ENCODE measurements around the gene CEP192.

Gene CEP192

DNA sequence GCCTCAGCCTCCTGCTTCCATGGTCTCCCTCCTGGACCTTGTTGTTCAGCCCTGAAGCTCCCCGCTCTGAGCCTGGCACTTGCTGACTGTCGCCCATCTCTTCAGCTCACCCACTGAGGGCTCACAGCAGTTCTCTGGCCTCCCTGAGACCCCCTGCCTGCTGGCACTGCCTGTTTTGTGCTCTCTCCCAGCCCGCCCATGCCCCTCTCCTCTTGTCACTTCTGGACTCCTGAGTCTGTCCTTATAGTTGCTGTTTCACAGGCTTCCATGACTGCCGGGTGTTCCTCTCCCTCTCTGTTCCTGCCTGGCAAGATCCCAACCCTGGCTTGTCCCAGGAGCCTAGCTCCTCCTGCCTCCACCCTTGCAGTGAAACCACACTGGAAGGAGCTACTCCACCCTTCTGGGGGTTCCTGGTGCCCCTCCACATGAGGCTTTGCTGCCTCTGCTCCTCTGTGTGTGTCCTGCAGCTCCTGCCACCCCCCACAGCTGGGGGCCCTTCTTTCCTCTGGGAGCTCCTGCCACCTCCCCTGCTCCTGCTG lies 110.6 kb downstream of the CEP192 start:
- no peak for DNase-seq

DNA sequence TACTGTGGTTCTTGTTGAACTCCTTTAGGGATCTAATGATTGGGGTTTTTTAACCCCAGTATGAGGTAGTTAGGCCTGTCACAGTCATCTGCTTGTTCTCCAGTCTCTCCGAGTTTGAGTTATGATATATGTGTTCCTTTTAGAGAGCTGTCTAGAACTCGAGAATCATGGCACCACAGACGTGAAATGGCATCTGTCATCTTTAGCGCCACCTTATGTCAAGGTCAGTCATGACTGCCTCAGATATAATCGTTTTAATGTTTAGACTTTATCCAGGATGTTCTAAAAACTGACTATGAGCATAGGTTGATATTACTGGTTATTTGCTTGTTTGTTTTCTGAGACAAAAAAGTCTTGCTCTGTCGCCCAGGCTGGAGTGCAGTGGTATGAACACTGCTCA lies 112.2 kb downstream of the CEP192 start:
- DNase-seq, result no peak

DNA sequence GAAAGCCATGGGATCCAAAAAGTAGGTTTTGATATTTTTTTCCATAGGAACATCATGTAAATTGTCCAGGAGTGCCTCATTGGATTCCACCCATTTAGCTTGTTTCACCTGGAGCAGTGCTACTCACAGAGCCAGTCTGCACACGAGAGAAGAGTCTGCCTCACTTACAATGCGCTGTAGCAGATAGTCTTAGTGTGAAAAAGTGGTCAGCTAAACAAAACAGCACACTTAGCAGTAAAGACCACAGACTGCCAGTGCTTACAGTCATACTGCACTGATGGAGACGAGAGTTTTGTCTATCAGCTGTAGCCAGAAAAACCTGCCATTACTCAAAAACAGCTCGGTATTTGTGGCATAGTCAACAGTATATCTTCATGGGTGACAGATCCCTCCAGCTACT lies 113.9 kb downstream of the CEP192 start:
- no peak for DNase-seq

DNA sequence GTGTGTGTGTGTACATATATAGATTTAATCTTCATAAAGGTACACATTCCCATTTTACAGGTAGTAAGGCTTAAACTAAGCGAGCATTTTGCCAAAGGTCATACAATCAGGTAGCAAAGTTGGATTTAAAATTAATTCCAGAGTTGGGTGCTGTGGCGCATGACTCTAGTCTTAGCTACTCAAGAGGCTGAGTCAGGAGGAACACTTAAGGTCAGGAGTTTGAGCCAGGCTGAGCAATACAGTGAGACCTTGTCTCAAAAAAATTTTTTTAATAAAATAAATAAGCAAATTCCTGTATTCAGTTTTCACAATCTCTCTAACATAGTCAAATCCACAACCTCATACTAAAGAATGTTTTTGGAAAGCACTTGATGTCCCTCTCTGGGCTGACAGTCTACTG lies 115.9 kb downstream of the CEP192 start:
- no peak for DNase-seq

DNA sequence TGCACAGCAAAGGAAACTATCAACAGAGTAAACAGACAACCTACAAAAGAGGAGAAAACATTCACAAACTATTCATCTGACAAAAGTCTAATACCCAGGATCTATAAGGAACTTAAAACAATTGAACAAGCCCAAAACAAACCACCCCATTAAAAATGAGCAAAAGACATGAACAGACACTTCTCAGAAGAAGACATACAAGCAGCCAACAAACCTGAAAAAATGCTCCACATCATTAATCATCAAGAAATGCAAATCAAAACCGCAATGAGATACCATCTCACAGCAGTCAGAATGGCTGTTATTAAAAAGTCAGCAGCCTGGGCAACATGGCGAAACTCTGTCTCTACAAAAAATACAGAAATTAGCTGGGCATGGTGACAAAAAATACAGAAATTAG lies 117.2 kb downstream of the CEP192 start:
- no peak for DNase-seq

DNA sequence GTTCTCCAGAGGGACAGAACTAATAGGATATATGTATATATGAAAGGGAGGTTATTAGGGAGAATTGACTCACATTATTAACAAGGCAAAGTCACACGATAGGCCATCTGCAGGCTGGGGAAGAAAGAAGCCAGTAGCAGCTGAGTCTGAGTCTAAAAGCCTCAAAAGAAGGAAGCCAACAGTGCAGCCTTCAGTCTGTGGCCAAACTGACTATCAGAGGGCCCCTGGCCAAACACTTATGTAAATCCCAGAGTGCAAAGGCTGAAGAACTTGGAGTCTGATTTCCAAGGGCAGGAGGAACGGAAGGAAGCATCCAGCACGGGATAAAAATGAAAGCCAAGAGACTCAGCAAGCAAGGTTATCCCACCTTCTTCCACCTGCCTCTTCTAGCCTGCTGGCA lies 119.4 kb downstream of the CEP192 start:
- DNase-seq, result no peak

DNA sequence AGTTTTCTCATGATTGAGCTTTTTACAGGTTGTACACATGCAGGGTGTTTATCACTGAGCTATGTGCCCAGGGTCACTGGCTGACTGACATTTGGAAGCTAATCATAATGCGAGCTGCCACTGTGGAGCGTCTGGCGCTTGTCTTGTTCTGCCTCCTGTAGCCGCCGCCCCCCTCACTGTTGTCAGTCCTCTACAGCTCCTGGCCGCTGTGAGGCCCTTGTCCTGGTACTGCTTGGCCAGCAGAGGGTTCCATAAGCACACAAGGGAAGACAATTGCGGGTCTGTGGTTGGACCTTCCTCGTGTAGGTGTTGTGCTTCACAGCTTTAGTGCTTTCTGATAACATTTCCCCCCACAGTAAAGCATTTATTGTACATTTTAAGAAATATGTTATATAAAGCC lies 121.8 kb downstream of the CEP192 start:
- DNase-seq, result peak; percentile 14

DNA sequence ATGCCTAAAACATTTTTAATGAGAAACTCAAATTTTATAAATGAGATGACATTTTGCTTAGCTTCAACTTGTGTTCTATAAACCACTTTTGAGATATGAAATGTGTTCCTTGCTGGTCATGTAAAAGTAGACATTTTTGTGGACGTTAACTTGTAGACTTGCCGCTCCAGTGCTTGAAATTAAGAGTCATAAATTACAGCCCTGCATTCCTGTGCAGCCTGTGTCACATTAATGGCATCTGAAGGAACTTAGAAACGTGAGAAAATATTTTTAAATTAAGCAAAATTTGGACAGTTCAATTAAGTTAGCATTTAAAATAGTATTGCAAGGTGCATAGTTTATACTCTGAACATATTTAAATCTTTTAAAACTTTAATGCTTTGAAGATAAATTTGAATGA lies 129.1 kb downstream of the CEP192 start:
- DNase-seq, result no peak

DNA sequence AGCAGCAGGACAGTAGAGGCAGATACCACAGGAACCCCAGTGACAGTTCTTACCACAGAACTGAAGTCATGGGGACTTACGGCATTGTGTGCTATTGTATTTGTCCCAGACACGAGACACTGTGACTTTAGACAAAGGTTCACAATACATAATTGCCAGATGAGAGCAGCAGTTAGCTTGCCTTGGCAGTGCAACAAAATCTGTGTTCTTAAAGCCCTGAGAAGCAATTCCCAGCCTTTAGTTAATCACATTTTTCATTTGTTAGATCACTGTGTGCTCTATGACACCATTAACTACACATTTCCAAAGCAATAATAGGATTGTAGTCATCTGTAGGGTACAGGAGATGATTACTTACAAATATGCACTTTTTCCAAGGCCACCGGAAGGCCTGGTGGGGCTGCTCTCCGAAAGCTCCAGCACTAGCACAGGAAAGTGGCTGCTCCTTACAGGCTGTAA lies 129.8 kb downstream of the CEP192 start:
- no peak for DNase-seq

DNA sequence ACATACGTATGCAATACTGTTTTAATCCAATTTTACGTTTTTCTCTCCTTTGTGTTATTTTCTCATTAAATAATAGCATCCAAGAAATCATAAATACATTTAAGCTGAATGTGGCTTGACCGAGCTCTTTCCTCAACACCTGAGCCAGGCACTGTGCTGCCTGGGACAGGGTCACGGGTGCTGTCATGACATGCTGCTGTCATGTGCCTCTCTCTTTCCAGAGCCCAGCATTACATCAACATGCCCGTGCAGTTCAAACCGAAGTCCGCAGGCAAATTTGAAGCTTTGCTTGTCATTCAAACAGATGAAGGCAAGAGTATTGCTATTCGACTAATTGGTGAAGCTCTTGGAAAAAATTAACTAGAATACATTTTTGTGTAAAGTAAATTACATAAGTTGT lies 133.2 kb downstream of the CEP192 start:
- no peak for DNase-seq

DNA sequence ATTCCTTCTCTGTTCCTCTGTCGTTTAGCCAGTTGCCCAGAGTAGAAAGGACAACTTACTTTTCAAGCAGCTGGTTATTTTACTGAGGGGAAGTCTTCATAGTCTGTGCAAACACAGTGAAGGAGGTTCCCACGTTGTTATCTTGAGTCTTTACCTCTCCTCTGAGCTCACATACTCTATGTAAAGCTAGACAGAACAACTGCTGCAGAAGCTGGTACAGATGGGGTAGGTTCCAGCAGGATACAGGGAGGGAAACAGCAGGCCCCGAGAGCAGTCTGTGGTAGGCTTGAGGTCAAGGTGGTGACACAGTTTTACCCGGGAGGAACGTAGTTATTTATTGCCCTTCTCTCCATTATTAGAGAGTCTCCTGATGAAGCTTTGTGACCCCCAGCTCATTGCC lies 134.0 kb downstream of the CEP192 start:
- DNase-seq, result no peak

DNA sequence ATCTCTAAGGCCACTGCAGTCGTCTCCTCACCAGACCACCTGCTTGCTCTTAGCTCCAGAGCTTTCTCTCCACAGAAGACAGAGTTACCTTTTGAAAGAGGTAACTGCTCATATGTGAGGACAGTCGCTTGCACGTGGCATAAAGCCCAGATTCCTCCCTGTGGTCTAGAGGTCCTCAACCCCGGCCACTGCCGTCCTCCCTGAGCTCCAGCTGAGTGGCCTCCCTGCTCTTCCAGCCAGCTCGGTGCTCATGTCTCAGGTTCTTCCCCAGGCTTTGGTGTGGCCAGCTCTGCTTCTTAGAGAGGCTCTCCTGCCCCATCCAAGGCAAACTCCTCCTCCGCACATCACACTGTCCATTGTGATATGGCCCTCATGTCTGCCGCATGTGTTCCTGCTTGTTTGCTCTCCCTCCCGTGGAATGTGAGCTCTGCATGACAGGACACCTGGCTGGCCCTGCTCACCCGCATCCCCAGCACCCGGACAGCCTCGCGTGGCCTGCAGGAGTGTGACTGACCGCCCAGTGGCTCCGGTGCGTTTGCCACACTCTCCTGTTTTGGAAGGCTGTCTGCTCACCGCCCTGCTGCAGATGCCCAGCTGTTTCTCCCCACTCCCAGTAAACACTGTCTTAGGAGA lies 135.9 kb downstream of the CEP192 start:
- DNase-seq, result no peak

DNA sequence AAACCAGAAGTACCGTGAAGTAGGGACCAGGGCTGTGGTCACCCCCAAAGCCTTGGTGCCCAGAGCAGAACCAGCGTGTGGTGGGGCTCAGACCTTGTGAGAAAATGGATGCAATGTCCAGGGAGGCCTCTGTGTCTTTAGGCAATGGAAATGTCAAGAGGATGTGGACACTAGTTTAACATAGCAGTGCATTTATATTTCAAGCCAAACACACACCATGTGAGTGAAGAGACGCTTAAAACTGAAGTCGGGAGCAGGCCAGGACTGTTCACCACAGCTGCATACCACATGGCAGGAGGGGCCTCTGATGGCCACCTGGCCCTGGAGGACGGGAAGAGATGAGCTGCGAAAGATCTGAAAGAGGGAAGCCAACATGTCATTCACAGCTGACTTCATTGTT lies 140.1 kb downstream of the CEP192 start:
- no peak for DNase-seq

DNA sequence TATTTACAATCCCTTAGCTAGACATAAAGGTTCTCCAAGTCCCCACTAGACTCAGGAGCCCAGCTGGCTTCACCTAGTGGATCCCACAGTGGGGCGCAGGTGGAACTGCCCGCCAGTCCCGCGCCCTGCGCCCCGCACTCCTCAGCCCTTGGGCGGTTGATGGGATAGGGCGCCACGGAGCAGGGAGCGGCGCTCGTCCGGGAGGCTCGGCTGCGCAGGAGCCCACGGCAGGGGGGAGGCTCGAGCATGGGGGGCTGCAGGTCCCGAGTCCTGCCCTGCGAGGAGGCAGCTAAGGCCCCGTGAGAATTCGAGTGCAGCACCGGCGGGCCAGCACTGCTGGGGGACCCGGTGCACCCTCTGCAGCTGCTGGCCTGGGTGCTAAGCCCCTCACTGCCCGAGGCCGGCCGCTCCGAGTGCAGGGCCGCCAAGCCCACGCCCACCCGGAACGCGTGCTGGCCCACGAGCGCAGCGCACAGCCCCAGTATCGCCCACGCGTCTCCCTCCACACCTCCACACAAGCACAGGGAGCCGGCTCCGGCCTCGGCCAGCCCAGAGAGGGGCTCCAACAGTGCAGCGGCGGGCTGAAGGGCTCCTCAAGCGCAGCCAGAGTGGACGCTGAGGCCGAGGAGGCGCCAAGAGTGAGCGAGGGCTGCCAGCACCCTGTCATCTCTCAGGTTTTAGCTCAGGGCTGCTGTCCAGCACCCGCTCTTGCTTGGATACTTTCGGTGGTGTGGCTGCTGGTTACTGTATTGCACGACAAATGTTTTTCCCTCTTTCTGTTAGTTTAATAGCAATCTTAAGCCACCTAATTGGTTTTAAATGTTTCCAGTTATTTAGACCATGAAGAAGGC lies 143.6 kb downstream of the CEP192 start:
- DNase-seq, result no peak

DNA sequence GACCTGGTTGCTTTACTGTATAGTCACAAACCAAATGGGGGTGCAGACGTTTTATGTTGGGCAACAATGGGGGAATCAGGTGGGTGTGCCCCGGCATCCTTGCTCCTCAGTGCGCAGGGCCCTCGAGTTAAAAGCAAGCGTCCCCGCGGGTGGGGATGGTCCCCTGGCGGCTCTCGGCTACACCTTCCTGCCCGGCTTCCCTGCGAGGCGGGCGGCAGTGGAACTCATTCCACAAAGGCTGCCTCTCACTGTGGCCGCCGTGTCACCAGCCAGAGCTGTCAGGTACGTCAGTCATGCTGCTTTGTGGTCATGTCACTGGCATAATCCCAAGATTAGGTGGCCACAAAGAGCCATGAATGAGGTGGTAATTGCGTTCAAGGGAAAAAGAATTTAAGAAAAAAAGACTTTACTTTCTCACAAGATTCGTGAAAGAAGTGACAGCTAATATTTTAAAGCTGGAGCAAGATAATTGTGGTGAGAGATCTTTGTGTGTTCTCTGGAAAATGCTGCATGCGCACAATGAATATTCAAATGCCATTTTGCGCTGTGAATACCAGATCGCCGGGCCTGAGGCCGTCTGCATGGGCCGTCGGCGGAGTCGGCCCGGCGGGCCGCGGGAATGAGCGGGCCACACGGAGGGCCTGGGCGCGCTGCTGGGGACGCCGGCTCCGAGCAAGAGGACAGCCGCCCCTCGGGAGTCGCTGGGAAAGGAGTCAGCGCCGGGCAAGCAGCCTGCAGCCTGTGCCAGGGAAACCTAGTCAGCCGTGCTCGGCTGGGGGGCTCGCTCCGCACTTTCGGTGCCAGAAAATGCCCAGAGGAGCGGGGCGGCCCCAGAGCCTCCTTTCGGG lies 145.1 kb downstream of the CEP192 start:
- DNase-seq, result peak; percentile 34

DNA sequence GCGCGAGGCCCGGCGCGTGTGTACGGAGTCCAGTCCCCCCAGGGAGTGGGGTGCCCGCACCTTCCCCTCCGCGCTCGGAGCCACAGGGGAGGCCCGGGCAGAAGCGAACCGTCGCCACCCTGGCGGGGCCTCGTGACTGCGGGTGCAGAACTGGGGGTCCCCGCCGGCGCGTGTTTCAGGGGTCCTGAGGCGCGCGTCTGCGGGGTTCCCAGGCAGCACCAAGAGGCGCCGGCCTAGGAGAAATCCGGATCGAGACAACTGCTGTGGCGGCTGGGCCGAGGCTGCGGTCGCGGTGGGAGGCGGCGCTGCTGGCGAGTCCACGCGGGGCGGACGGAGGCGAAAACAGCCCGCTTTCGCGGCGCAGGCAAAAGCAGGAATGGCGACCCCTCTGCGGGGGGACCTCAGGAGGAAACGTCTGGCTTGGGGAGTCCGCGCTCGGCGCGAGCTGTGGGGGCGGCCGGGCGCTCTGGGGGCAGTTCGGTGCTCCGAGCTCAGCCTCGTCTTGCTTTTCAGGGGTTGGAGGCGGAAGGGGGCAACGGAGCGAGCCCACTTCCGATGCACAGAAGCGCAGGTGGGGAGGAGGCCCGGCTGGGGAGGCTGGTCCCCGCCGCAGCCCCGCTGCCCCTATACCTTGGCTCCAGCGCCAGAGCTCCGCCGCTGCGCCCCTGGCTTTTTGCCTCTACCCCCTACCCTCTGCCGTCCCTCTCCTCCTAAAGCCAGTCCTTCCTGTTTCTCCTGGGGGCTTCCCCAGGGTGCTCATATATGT lies 145.9 kb downstream of the CEP192 start:
- DNase-seq, result peak; percentile 38

DNA sequence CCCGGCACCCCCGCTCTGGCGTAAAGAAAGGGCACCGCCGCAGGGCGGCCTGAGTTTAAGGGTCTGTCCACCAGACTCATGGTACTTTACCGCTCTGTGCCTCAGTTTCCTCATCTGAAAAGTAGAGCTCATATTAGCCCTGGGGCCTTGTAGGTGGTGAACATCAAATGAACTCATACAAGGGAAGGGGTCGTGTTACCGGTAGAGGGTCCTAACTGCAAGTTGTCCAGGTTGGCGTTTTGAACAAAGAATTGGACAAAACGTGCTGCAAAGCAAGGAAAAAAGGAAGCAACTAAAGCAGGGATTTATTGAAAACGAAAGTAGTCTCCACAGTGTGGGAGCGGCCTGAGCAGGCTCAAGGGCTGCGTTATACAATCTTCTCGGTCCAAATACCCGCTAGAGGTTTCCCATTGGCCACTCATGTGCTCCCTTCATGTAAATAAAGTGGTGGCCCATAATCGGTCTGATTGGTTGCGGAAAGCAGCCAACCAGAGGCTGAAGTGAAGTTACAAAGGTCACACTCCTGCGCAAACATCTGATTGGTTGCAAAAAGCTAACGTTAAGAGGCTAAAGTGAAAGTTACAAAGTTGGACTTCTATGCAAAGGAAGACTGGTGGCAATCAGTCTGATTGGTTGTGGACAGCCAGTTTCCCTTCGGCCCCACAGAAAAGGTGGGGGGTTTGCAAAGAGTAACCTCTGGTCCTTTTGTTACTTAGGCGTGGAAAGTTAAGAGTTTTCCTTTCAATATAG lies 146.7 kb downstream of the CEP192 start:
- peak; percentile 92 for DNase-seq

DNA sequence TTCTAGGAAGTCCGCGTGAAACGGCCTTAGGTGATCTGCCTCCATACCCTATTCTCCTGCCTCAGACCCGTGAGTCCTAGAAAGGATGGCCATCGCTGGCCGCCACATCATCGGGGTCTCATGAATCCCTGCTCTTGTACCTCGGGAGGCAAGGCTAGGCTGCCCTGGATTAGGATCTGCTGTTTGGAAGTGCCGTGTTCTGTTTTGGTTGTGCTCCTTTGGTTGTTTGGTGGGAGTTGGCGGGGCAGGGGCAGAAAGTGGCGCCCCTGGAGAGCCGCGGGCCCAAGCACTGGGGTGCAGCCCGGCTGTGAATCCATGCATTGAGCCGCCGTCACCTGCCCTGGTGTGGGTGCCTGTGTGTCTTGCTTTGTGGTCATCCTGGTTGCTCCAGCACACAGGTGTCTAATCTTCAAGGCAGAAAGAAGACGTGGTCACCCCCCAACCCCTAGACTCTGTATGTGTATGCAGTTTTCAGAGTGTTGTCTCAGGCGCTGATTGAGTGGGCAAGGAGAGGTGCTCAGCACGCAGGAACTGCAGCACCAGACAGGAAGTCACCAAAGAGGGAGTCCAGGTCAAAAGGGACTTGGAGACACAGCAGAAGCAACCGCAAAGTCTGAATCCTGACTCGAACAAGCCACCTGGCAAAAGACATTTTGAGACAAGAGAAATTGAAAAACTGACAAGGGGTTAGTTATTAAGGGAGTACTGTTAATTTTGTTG lies 147.4 kb downstream of the CEP192 start:
- DNase-seq, result no peak

DNA sequence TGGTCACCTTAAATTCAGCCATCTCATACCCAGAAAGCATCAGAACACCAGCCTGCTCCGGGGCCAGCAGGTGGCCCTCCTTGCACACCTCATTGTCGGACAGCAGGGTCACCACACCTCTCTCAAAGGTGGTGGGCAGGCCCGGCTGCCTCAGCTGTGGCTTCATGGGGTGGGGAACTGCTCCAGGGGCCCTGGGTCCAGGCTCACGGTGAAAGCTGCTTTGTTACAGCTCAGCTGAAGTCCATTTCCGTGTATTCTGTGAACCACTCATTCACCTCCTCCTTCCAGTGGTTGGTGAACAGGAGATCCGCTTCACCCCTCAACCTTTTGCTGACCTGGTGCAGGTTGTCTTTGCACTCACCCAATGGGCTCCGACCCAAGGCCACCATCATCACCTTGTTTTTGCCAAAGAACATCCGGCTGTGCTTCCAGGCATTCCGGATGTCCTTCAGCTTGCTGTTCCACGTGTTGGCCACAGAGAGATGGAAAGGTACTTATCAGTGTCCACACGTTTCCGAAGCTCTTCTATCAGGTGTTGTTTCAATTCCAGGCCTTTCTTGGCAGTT lies 148.8 kb downstream of the CEP192 start:
- DNase-seq, result no peak

DNA sequence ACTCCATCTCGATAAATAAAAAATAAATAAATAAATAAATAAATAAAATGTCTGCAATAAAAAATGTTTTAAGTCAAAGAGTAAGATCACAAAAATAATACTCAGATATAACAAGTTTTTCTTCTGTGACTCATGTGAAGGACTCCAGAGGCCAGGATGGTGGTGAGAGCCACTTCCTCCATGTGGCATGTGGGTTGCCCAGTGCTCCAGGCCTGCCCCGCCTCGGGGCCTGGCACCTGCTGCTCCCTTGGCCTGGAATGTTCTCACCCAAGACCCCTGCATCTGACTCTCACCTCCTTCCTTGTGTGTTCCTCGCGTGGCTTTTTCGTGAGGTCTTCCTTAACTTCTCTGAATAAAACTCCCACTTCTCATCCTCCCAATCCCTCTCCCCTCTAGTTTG lies 150.0 kb downstream of the CEP192 start:
- DNase-seq, result no peak

Data from CD4-positive, alpha-beta T cell treated with Interleukin-17A for 1 hour (primary cell).